Thymus (tissue), 11 donors: ENCODE results near the gene SLC2A3. TPM values are rescaled to one million over a fixed set of nuclear protein-coding genes. Genes with fewer than 3 reads are reported as not detected.
A peak's percentile ranks its signal among the peaks of the same experiment; 100 is the strongest.
"Not testable (repeated sequence)": the region's sequence is repeated elsewhere in the genome, so short reads cannot be mapped to it uniquely, and the experiment has no call there.

ENCODE experiments used
- DNase-seq, 9 donors: peaks; one replicate each; pipeline ENCODE4 v3.0.0-alpha.2; 2013; ENCODE audit warnings: low spot score in 9 of 9, low read depth in 6 of 9, missing footprints in 1 of 9
- H3K27ac ChIP-seq, 2 donors: one replicate each; pipeline ENCODE4 v1.5.1; 2013; ENCODE audit warnings: control low read depth in 1 of 2, low read depth in 1 of 2, low read length in 1 of 2, mild to moderate bottlenecking in 1 of 2, moderate library complexity in 1 of 2
- H3K27me3 ChIP-seq, 2 donors: one replicate each; pipeline ENCODE4 v1.5.1; 2013; ENCODE audit warnings: low read length in 1 of 2; ENCODE audit not compliant: control insufficient read depth in 2 of 2, insufficient read depth in 1 of 2
- H3K36me3 ChIP-seq, 2 donors: one replicate each; pipeline ENCODE4 v1.5.1; 2013; ENCODE audit warnings: low read length in 1 of 2, mild to moderate bottlenecking in 1 of 2, moderate library complexity in 1 of 2; ENCODE audit not compliant: control insufficient read depth in 2 of 2, insufficient read depth in 2 of 2
- H3K4me1 ChIP-seq, 2 donors: one replicate each; pipeline ENCODE4 v1.5.1; 2013; ENCODE audit warnings: low read length in 2 of 2; ENCODE audit not compliant: control insufficient read depth in 2 of 2, insufficient read depth in 2 of 2
- H3K4me3 ChIP-seq, 2 donors: one replicate each; pipeline ENCODE4 v1.5.1; 2013; ENCODE audit warnings: low read length in 2 of 2, control low read depth in 1 of 2, mild to moderate bottlenecking in 1 of 2
- H3K9me3 ChIP-seq, 2 donors: one replicate each; pipeline ENCODE4 v1.5.1; 2013; ENCODE audit warnings: low read length in 1 of 2, mild to moderate bottlenecking in 1 of 2; ENCODE audit not compliant: control insufficient read depth in 2 of 2, insufficient read depth in 1 of 2
- whole genome bisulfite sequencing: extraction: QIAGEN DNeasy Blood & Tissue Kit; methylation state at CpG from one replicate; pipeline ENCODE4 v1.1.7; 2013; 5-methylcytosine and 5-hydroxymethylcytosine counted together
- polyA plus RNA-seq: library from polyadenylated mRNA; stranded (reverse); fragments of 200-250 nt; gene quantifications from one replicate; pipeline ENCODE4 v1.2.3, GENCODE V29; 2013
- total RNA-seq: library from RNA; stranded (reverse); fragments of 120-200 nt; gene quantifications from one replicate; pipeline ENCODE4 v1.2.4, GENCODE V29; 2013
- donor health status: healthy.

The SLC2A3 gene
- total and polyA plus RNA-seq, 2 donors = 14.9 to 37.6 TPM

DNA sequence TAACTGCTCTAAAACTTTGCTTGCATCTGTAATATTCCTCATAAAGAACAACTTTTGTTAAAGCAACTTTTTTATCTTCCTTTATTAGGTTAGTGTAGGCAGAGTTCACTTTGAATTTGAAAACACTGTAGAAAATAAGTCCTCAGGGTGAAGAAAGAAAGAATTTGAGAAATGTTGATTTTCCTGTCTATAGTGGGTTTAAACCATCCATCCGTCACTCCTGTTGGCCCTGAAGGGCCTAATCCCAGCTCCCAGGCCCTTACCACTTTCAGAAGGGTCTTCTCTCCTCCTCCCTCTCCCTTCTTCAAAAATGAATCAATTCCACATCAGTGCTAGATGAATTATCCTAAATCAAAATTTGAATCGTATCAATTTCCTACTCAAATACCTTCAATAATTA lies 4.9 kb upstream of the SLC2A3 start:
- Histone ChIP-seq H3K36me3 (no peaks in the 10 kb centered on the region), H3K27me3 (no peaks in the 10 kb centered on the region), H3K9me3 (no peaks in the 10 kb centered on the region), H3K4me3 (no peak overlapping the region), H3K27ac (no peak overlapping the region), H3K4me1 (peaks cover 0 to 9% of the 10 kb centered on the region in 2 donors)
- WGBS = 98% methylated on average over 2 of the region's 2 CpGs
- no peak for DNase-seq

DNA sequence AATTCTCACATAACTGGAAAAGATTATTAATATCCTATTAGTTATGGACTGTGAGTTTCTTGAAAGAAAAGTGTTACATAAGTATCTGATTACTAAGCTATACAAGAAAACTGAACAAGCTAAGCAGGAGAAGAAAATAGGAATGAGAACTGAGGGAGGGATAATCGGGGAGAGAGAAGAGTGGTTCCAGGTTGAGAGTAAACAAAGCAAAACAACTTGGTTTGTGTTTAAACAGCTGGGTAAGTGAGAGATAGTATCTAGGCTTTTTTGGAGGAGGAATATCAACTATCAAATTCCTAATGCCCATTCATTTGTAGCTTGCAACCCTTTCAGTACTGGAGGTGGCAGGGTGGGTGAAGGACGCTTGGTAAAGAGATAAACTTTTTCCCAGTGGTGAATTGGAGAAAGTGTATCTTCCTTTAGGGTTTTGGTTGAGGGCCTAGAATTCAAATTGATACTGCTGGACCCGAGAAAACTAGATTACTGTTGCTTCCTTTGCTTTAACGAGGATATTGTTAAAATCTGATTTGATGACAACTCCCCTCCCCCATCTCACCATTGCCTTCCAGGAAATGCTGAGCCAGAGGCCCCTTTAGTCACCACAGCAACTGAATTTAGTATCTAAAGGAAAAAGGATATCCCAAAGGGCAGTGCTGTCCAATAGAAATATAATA lies 2.0 kb upstream of the SLC2A3 start:
- Histone ChIP-seq H3K27me3 (no peaks in the 10 kb centered on the region), H3K4me3 (no peak overlapping the region), H3K9me3 (no peaks in the 10 kb centered on the region), H3K4me1 (peaks cover 10 to 26% of the 10 kb centered on the region in 2 donors), H3K27ac (no peak overlapping the region), H3K36me3 (peaks cover 0 to under 1% of the 10 kb centered on the region in 2 donors)
- peak in 1 of 9 donors; percentile 53 for DNase-seq
- WGBS = 39% methylated on average over 4 of the region's 4 CpGs

DNA sequence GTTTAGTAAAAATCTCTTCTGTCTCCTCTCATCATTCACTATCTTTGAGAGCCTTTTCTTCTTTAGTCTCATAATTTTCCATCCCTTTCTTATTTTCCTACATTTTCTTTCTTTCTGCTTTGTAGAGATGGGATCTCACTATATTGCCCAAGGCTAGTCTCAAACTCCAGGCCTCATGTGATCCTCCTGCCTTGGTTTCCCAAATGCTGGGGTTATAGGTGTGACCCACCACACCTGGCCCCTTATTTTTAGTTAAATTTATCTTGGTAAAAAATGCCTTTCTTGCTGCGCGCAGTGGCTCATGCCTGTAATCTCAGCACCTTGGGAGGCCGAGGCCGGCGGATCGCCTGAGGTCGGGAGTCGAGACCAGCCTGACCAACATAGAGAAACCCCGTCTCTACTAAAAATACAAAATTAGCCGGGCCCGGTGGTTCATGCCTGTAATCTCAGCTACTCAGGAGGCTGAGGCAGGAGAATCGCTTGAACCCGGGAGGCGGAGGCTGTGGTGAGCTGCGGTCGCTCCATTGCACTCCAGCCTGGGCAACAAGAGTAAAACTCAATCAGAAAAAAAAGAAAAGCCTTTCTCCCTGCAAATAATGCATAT lies 996 bp downstream of the SLC2A3 start:
- Histone ChIP-seq H3K9me3 (no peaks in the 10 kb centered on the region), H3K27me3 (no peaks in the 10 kb centered on the region)
- DNase-seq = no peak

DNA sequence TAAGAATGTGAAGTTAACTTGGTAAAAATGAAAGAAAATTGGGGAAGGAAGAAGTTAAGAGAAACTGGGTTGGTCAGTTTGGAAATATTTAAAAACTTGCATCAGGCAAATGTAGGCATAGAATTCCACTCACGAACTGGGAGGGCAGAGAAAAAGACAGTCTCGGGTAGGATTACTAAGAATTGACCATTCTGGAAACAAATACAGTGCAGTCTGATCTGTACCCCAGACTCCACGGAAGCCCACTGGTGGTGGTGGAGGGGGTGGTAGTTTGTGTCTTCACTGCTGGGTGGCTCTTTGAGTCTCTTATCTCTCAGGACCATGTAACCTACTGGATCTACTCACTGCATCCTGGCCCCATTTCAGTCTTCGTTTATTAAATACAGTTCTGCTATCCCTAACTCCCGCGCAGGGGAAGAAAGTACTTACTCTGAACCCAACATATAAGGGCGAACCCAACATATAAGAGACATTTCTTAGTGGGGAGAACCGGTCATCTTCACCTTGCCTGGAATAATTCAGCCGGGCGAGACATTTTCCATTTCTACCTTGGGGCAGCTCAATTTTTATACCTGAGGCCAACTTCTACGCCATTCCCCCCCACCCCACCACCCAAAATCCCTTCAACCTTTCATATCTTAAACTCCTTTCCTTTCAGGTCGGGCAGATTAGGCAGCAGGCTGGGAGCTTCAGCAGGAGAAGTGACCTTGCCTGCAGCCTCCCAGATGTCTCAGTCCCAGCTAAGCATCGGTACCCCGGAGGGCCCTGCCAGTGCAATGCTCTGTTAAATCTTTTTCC lies 1.7 kb downstream of the SLC2A3 start:
- Histone ChIP-seq H3K36me3 (peaks cover 25 to 26% of the 10 kb centered on the region in 2 donors), H3K4me1 (peaks cover 10 to 26% of the 10 kb centered on the region in 2 donors), H3K4me3 (peak overlapping the region; percentile 51 to 55), H3K27me3 (no peaks in the 10 kb centered on the region), H3K27ac (peak overlapping the region in 1 of 2 donors; percentile 0), H3K9me3 (no peaks in the 10 kb centered on the region)
- no peak for DNase-seq
- WGBS = 86% methylated on average over 14 of the region's 14 CpGs

More for the DNA sequence above, 996 bp downstream of the SLC2A3 start:
- Histone ChIP-seq H3K4me1 (peaks cover 10 to 26% of the 10 kb centered on the region in 2 donors), H3K4me3 (peak overlapping the region; percentile 51 to 55), H3K36me3 (peaks cover 20 to 24% of the 10 kb centered on the region in 2 donors), H3K27ac (peak overlapping the region; percentile 70 to 76)
- 90% methylated on average over 16 of the region's 16 CpGs for WGBS

DNA sequence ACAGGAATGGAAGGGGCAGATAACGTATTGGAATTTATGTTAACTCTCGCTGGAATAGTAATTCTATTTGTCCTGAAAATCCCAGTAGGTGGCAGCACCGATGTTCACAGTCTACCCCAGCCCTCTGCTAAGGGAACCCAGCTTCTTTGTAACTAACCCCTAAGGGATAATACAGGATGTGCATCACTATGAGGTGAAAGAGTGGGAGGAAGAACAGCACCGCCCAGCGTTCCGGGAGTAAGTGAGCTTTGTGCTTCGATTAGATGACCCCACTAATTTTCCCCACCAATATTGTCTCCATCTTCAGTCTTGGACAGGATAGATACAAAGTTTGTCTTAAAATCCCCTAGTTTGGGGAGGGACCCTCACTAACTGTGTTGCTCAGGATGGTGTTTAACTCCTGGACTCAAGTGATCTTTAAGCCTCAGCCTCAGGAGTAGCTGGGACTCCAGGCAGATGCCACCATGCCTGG lies 2.7 kb downstream of the SLC2A3 start:
- peak overlapping the region; percentile 2 to 28 for H3K4me3 ChIP-seq
- H3K27me3 ChIP-seq = no peaks in the 10 kb centered on the region
- H3K36me3 ChIP-seq = peaks cover 28 to 32% of the 10 kb centered on the region in 2 donors
- DNase-seq = peak; percentile 54 to 95 (median 77)
- H3K27ac ChIP-seq = peak overlapping the region in 1 of 2 donors; percentile 21
- H3K4me1 ChIP-seq = peaks cover 10 to 25% of the 10 kb centered on the region in 2 donors
- no peaks in the 10 kb centered on the region for H3K9me3 ChIP-seq
- WGBS = 5% methylated on average over 7 of the region's 7 CpGs

DNA sequence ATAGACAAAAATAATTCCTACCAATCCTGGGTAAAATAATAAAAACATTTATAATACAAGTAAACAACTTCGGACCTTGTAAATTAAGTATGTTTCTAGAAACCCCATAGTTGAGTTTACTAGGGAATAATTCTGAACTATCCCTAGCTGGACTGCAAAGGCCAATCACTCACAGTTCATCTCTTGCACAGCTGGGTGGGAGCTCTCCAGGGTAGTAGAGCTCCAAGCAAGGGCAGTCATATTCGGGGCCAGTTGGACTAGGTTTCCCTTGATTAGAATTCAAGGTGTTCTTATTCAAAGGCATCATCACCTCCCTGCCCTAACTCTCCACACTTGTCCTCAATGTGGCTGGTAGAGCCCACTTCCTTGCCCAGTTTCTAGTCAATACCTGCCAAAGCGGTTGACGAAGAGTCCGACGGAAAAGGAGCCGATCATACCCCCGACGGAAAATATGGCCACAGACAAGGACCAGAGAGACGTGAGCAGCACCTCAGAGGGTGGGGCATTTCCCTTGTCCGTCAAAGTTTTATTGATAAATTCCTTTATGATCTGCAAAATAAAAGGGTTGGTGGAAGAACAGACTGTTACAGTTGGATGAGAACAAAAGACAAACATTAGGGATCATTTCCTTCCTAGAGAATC lies 3.3 kb downstream of the SLC2A3 start:
- H3K27ac ChIP-seq, DNase-seq, H3K27me3 ChIP-seq, H3K4me3 ChIP-seq, H3K9me3 ChIP-seq: not testable (repeated sequence)
- H3K36me3 ChIP-seq = peaks cover 28 to 38% of the 10 kb centered on the region in 2 donors
- peaks cover 10 to 21% of the 10 kb centered on the region in 2 donors for H3K4me1 ChIP-seq
- 86% methylated on average over 11 of the region's 11 CpGs for WGBS

DNA sequence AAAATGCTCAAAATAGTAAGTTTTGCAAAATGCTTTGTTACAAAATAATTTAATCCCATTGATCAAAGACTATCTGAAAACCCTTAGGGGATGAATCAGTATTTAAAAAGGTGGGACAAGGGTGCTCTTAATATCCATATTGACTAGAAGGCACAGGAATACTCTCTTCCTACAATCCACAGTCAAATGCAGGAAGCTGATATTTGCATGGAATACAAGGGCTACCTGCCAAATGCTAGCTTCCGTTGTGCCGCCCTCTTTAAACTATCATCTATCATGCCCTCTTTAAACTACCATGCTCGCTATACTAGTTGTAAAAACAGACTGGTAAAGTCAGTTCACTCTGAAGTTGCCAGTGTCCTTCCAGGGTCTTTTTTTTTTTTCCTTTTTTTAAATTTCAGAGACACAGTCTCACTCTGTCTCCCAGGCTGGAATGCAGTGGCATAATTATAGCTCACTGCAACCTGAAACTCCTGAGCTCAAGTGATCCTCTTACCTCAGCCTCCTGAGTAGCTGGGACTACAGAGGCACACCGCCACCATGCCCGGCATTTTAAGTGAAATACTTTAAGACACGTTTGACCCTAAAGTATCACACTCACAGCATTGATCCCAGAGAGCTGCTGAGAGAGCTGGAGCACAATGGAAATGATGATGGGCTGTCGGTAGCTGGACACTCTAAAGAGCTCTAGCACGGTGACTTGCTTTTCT lies 6.7 kb downstream of the SLC2A3 start:
- Histone ChIP-seq H3K4me1 (peaks cover 2 to 6% of the 10 kb centered on the region in 2 donors), H3K27me3 (no peaks in the 10 kb centered on the region), H3K36me3 (peaks cover 49 to 51% of the 10 kb centered on the region in 2 donors), H3K27ac (no peak overlapping the region), H3K9me3 (no peaks in the 10 kb centered on the region), H3K4me3 (no peak overlapping the region)
- 93% methylated on average over 8 of the region's 8 CpGs for WGBS
- no peak for DNase-seq

DNA sequence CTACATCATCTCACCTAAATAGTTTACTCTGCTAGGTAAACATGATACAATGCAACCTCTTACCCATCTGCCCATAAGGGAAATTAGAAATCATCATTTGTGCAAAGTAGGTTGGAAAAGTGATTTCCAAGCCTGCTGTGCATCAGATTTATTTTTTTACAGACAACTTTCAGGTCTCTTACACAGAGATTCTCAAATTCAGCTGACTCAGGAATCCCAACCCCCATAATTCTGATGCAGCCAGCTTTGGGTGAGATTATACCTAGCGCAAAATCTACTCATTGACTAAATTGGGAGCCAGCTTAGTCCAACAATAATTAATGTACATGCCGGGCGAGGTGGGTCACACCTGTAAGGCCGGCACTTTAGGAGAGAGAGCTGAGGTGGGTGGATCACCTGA lies 8.5 kb downstream of the SLC2A3 start:
- no peak for DNase-seq
- WGBS = 98% methylated on average over 4 of the region's 4 CpGs
- H3K27ac ChIP-seq = no peak overlapping the region
- H3K27me3 ChIP-seq = no peaks in the 10 kb centered on the region
- H3K4me1 ChIP-seq = no peaks in the 10 kb centered on the region
- H3K9me3 ChIP-seq = no peaks in the 10 kb centered on the region
- no peak overlapping the region for H3K4me3 ChIP-seq
- peaks cover 55 to 57% of the 10 kb centered on the region in 2 donors for H3K36me3 ChIP-seq
